Testis (tissue), 2 donors: ENCODE measurements around the gene MPPED1.

Experiments
- POLR2A ChIP-seq: fragments of 450-650 bp; IDR thresholded peaks from one replicate; pipeline ENCODE4 v1.6.1; 2017; ENCODE audit warnings: antibody characterized with exemption, mild to moderate bottlenecking, moderate library complexity
- TF ChIP-seq, protein P1 (sequence below), 3 experiments: fragments of 450-650 bp in 2 of 3; fragments of 200-600 bp in 1 of 3; sonication (generic) in 1 of 3; IDR thresholded peaks; one replicate each; pipeline ENCODE4 v1.5.1; 2016 to 2019; ENCODE audit warnings: antibody characterized with exemption in 3 of 3, mild to moderate bottlenecking in 2 of 3, moderate library complexity in 1 of 3

DNA sequence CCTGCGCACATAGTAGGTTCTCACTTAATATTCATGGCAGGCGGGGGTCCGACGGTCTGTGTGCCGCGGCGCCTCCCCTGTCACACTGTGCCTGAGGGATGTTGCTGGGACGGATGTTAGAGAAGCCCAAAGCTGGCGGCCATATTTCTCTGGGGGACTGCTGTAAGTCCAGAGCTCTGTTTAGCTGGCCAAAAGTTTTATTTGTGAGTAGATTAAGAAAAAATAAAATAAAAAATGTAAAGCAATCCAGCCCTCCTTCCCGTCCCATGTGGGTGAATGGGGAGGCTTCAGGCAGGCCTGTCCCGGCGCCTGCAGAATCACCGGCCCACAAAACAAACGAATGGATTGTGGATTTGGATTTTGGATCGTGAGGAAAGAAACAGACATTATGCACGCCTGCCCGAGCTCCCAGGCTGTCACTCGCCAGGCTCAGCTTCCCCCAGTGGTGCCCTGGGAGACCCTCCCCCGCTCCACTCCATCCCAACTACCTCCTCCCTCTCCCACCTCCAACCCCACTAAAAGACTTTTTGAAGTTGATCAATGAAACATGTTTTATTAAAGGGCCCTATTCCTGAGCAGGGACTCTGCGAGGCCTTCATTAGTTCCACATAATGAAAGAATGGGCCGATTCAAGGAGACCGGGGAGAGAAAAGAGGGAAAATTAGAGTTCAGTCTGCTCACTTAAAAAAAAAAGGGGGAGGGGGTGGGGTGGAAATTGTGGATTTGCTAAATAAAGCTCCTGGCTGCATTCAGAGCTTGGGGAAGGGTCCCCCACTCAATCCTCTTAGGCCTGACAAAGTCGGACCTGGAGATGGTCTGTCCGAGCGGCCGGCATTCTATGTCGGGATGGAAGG, 48.3 kb upstream of the MPPED1 start:
- TF ChIP-seq, protein P1, sequence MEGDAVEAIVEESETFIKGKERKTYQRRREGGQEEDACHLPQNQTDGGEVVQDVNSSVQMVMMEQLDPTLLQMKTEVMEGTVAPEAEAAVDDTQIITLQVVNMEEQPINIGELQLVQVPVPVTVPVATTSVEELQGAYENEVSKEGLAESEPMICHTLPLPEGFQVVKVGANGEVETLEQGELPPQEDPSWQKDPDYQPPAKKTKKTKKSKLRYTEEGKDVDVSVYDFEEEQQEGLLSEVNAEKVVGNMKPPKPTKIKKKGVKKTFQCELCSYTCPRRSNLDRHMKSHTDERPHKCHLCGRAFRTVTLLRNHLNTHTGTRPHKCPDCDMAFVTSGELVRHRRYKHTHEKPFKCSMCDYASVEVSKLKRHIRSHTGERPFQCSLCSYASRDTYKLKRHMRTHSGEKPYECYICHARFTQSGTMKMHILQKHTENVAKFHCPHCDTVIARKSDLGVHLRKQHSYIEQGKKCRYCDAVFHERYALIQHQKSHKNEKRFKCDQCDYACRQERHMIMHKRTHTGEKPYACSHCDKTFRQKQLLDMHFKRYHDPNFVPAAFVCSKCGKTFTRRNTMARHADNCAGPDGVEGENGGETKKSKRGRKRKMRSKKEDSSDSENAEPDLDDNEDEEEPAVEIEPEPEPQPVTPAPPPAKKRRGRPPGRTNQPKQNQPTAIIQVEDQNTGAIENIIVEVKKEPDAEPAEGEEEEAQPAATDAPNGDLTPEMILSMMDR (IDR thresholded peaks at IDR 0.05), result no peak
- TF ChIP-seq POLR2A, result no peak
